Activated naive CD8-positive, alpha-beta T cell treated with anti-CD3 and anti-CD28 coated beads for 36 hours (primary cell): Measurements from ENCODE around the gene MAP3K12. TPM values are rescaled to one million over a fixed set of nuclear protein-coding genes. Genes with fewer than 3 reads are reported as not detected.

Experiments used
- DNase-seq: peaks from one replicate; pipeline ENCODE4 v3.0.0; 2021
- H3K27ac Mint-ChIP-seq: one replicate; pipeline ENCODE4 v1.8.0; 2022; ENCODE audit warnings: mild to moderate bottlenecking, moderate library complexity, mixed read lengths
- H3K27me3 Mint-ChIP-seq: one replicate; pipeline ENCODE4 v1.8.0; 2022; ENCODE audit warnings: mild to moderate bottlenecking, mixed read lengths
- H3K36me3 Mint-ChIP-seq: one replicate; pipeline ENCODE4 v1.8.0; 2021; ENCODE audit warnings: mild to moderate bottlenecking, mixed read lengths
- H3K4me1 Mint-ChIP-seq: one replicate; pipeline ENCODE4 v1.8.0; 2021; ENCODE audit warnings: mixed read lengths
- H3K4me3 Mint-ChIP-seq: one replicate; pipeline ENCODE4 v1.8.0; 2022; ENCODE audit warnings: mild to moderate bottlenecking, moderate library complexity, mixed read lengths
- H3K9me3 Mint-ChIP-seq: one replicate; pipeline ENCODE4 v1.8.0; 2022; ENCODE audit warnings: mixed read lengths
- total RNA-seq, 2 experiments: library from RNA; stranded (reverse); gene quantifications; one replicate each; pipeline ENCODE4 v1.2.3, GENCODE V29; 2021

The MAP3K12 gene
- total RNA-seq, 2 experiments from 2014 or later = 8.4 to 8.7 TPM

GRCh38 chr12:53516758-53517455 is 17.6 kb upstream of the MAP3K12 start:
- no peaks in the 10 kb centered on the region for H3K27me3 Mint-ChIP-seq
- H3K4me3 Mint-ChIP-seq = no peak overlapping the region

DNA sequence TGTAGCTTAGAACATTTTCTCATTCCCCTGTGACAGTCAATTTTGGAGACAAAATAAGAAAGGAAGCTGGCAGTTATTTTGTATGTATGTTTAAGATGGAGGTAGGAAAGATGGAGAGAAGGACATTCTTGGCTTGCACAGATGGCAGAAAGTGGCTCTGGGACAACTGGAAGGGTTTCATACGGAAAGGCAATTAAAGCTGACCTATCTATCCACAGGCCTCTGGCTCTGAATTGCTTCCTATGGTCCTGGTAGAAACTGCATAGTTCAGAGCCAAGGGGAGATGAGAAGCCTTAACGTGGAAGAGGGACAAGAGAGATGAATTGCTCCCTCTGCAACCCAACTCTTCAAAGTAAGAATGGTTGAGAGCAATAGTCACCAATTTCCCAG is 16.0 kb upstream of the MAP3K12 start:
- Mint-ChIP-seq H3K27ac (no peak overlapping the region), H3K4me1 (no peaks in the 10 kb centered on the region), H3K4me3 (no peak overlapping the region), H3K27me3 (no peaks in the 10 kb centered on the region), H3K36me3 (peaks cover 2% of the 10 kb centered on the region), H3K9me3 (no peaks in the 10 kb centered on the region)
- DNase-seq = no peak

More at GRCh38 chr12:53516758-53517455, 17.6 kb upstream of the MAP3K12 start:
- Mint-ChIP-seq H3K4me1 (no peaks in the 10 kb centered on the region), H3K27ac (no peak overlapping the region), H3K9me3 (no peaks in the 10 kb centered on the region), H3K36me3 (peaks cover 4% of the 10 kb centered on the region)
- no peak for DNase-seq

- no peak for DNase-seq
- H3K27me3 Mint-ChIP-seq = no peaks in the 10 kb centered on the region
- no peak overlapping the region for H3K27ac Mint-ChIP-seq
- no peaks in the 10 kb centered on the region for H3K9me3 Mint-ChIP-seq
- H3K4me1 Mint-ChIP-seq = no peaks in the 10 kb centered on the region
- H3K4me3 Mint-ChIP-seq = no peak overlapping the region
- peaks cover 2% of the 10 kb centered on the region for H3K36me3 Mint-ChIP-seq
Measured at GRCh38 chr12:53514628-53515290, 15.5 kb upstream of the MAP3K12 start.

DNA sequence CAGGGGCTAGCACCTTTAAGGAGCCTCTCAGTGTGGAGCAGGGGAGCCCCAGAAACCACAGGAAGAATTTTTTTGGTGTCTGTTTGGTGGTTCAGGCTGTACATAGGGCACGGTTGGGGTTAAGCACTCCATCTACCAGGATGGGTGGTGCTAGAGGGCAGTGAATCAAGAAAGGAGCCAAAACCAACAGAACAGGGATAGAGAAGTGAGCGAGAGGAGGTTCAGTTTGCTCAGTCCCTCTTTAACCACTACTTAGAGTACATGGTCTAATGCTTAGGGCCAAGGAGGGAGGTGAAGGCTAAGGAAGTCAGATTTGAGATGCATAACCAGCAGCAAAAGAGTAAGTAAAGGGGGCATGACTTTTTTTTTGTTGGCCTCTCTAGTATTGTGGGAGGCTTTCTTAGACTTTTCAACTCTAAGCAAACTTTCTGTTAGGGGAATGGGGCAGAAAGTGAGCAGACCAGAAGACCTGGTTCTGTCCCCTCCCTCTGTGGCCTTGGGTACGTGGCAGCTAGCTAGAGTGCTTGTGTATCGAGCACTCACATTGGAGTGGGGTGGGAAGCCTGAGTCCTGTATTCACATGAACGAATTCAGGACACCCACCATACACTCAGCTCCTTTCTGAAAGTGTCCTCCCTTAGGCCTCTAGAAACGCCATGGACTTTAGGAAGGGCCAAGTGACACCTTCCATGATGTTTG is 14.6 kb upstream of the MAP3K12 start:
- peaks cover 2% of the 10 kb centered on the region for H3K36me3 Mint-ChIP-seq
- no peak for DNase-seq
- H3K27me3 Mint-ChIP-seq = no peaks in the 10 kb centered on the region
- peaks cover 3% of the 10 kb centered on the region for H3K4me1 Mint-ChIP-seq
- H3K27ac Mint-ChIP-seq = no peak overlapping the region
- H3K4me3 Mint-ChIP-seq = no peak overlapping the region
- no peaks in the 10 kb centered on the region for H3K9me3 Mint-ChIP-seq

DNA sequence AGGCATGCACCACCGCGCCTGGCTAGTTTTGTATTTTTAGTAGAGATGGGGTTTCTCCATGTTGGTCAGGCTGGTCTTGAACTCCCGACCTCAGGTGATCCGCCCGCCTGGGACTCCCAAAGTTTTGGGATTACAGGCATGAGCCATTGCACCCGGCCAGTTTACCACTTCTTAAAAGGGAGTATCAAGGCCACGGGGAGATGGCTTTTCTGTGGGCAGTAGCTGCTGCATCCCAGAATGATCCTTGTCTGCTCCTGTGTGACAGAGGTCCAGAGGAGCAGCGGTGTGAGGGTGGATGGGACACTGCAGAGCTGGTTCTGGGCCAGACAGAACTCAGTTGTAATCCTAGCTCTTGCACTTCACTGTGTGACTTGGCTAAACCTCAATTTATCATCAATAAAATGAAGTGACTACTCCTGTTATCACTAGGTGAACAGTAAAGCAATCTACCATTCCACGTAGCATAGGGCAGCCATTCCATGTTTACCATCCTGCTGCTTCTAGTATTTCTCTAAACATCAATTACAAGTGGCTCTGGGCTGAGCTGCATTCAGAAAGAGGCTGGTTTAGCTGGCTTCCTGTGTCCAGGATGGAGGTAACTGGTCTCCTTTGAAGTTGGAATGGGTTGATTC is 11.0 kb upstream of the MAP3K12 start:
- Mint-ChIP-seq H3K4me1 (peaks cover 9% of the 10 kb centered on the region), H3K27me3 (no peaks in the 10 kb centered on the region), H3K4me3 (no peak overlapping the region), H3K27ac (no peak overlapping the region), H3K9me3 (no peaks in the 10 kb centered on the region), H3K36me3 (peaks cover 8% of the 10 kb centered on the region)
- no peak for DNase-seq

DNA sequence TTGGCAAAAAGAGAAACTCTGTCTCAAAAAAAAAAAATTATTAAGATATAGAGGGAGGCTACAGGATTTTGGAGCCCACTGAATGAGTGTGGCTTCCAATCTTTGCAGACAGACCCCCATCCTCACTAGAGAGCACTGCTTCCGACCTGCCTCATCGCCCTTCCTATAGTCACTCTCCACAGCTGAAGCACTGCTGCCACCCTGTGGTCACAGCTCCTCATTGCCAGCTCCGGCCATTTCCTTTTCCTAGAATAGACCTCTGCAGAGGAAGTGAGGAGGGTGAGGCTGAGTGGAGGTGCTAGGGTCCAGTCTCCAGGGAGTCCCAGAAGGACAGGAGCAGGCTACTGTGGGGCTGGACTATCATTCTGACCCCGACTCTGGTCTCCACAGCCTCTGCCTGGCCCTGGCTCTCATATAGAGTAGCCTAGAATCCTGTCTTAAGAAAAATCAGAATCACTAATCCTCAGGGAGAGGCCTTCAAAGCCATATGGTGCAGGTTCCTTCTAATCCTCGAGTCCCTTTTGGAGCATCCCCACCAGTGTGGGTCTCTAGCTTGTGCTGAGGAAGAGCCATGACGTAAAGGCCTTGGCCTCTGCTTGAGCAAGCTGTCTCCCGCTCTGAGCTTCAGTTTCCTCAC is 9.4 kb upstream of the MAP3K12 start:
- no peak overlapping the region for H3K4me3 Mint-ChIP-seq
- peaks cover 6% of the 10 kb centered on the region for H3K36me3 Mint-ChIP-seq
- H3K9me3 Mint-ChIP-seq = no peaks in the 10 kb centered on the region
- peaks cover 9% of the 10 kb centered on the region for H3K4me1 Mint-ChIP-seq
- peak overlapping the region; percentile 69 for H3K27ac Mint-ChIP-seq
- peak; percentile 81 for DNase-seq
- no peaks in the 10 kb centered on the region for H3K27me3 Mint-ChIP-seq

DNA sequence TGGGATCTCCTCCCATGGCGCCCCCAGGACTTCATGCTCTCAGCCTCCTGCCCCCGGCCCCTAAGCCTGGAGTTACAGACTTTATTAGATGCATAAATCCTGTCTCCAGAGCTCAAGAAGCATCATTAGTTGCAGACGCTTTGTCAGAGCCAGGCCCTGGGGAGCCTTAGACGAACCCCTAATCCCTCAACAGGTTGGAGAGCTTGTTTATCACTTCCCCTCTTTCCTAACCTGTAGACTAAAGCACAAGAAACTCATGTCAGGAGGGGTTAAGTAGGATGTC is 8.3 kb upstream of the MAP3K12 start:
- no peak overlapping the region for H3K4me3 Mint-ChIP-seq
- H3K4me1 Mint-ChIP-seq = peaks cover 12% of the 10 kb centered on the region
- no peak for DNase-seq
- no peaks in the 10 kb centered on the region for H3K27me3 Mint-ChIP-seq
- peaks cover 6% of the 10 kb centered on the region for H3K36me3 Mint-ChIP-seq
- H3K27ac Mint-ChIP-seq = no peak overlapping the region
- no peaks in the 10 kb centered on the region for H3K9me3 Mint-ChIP-seq

DNA sequence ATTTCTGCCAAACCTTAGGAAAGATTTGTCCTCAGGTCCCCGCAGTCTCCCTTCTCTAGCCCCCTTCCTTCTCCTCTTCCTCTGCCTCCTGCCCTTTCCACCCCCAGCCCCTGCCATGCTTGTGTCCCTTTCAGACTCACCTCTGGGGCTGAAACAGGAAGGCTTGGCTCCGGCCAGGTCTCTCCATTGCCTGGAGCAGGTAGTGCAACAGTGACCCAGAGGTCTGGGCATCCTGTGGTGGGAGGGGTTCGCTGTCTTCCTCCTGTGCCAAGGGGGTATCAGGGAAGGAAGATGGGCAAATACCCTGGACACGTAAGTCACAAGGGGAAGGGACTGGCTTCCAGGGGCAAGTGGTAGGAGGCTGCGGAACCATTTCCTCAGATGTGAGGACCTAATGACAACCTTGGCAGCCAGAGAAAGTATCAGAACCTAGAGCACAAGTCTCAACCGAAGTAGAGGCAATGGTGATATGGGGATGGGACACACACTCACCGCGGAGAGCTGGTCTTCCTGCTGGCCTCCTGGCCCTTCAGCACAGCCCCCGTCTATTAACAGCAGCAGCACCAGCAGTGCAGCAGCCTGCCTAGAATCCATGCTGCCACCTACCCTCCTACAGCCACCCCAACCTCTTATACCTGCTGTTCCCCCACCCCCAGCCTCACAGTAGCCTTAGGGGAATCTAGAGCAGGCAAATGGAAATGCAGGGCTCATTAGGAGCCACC is 7.8 kb upstream of the MAP3K12 start, which contains the start of gene NPFF:
NPFF (minus strand) TSS at position 604 of the 722 bp plus-strand sequence; CDS start at position 594, 10 bp downstream.
- H3K36me3 Mint-ChIP-seq = peaks cover 6% of the 10 kb centered on the region
- no peak for DNase-seq
- no peaks in the 10 kb centered on the region for H3K27me3 Mint-ChIP-seq
- peaks cover 14% of the 10 kb centered on the region for H3K4me1 Mint-ChIP-seq
- H3K4me3 Mint-ChIP-seq = no peak within 1 kb of the TSS
- H3K27ac Mint-ChIP-seq = no peak within 1 kb of the TSS
- no peaks in the 10 kb centered on the region for H3K9me3 Mint-ChIP-seq

GRCh38 chr12:53506450-53506785 is 7.2 kb upstream of the MAP3K12 start:
- no peaks in the 10 kb centered on the region for H3K27me3 Mint-ChIP-seq
- H3K36me3 Mint-ChIP-seq = peaks cover 6% of the 10 kb centered on the region
- no peaks in the 10 kb centered on the region for H3K9me3 Mint-ChIP-seq
- peaks cover 16% of the 10 kb centered on the region for H3K4me1 Mint-ChIP-seq
- DNase-seq = no peak
- no peak overlapping the region for H3K4me3 Mint-ChIP-seq
- no peak overlapping the region for H3K27ac Mint-ChIP-seq

DNA sequence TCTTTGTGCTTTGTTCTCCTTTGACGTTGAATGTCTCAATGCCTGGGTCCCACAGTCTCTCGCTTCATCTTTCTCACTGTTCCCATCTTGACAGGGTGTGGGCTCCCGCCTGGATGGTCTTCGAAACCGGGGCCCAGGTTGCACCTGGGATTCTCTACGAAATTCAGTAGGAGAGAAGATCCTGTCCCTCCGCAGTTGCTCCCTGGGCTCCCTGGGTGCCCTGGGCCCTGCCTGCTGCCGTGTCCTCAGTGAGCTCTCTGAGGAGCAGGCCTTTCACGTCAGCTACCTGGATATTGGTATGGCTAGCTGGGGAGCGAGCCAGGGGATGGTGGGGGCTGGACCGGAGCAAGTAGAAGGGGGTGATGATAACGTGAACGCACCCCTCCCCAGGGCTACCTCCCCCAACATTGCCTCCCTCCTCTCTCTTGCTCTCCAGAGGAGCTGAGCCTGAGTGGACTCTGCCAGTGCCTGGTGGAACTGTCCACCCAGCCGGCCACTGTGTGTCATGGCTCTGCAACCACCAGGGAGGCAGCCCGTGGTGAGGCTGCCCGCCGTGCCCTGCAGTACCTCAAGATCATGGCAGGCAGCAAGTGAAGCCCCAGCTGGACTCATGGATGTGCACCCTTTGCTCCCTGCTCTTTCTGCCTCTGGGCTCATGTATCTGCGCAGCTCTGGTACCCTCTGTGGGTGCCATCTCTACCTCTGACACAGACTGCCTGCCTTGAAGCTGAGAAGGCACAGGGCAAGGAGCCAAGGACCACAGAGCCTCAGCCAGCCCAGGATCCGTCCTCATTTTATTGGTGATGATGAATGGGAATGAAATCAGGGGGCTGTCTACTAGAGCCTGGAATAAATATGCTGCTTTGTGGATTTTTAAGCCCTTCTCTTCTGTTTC is 6.5 kb upstream of the MAP3K12 start:
- DNase-seq = no peak
- Mint-ChIP-seq H3K27ac (no peak overlapping the region), H3K36me3 (peaks cover 6% of the 10 kb centered on the region), H3K27me3 (no peaks in the 10 kb centered on the region), H3K9me3 (no peaks in the 10 kb centered on the region), H3K4me1 (peaks cover 16% of the 10 kb centered on the region), H3K4me3 (no peak overlapping the region)

DNA sequence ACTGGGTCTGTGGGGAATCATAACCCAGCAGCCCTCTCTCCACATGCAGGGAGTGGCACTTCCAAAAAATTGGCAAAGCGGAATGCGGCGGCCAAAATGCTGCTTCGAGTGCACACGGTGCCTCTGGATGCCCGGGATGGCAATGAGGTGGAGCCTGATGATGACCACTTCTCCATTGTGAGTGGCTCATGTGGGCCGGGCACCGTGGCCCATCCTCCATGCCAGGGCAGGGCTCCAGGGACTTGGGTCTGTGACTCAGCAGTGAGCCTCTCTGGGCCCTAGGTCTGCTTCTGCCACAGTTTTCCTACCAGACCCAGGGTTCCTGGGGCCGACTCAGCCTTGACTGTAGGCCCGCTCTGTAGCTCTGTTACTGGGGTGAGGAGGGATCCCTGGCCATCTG is 5.8 kb upstream of the MAP3K12 start:
- Mint-ChIP-seq H3K27me3 (no peaks in the 10 kb centered on the region), H3K4me1 (peaks cover 20% of the 10 kb centered on the region), H3K9me3 (no peaks in the 10 kb centered on the region), H3K27ac (no peak overlapping the region), H3K36me3 (peaks cover 6% of the 10 kb centered on the region), H3K4me3 (no peak overlapping the region)
- no peak for DNase-seq

DNA sequence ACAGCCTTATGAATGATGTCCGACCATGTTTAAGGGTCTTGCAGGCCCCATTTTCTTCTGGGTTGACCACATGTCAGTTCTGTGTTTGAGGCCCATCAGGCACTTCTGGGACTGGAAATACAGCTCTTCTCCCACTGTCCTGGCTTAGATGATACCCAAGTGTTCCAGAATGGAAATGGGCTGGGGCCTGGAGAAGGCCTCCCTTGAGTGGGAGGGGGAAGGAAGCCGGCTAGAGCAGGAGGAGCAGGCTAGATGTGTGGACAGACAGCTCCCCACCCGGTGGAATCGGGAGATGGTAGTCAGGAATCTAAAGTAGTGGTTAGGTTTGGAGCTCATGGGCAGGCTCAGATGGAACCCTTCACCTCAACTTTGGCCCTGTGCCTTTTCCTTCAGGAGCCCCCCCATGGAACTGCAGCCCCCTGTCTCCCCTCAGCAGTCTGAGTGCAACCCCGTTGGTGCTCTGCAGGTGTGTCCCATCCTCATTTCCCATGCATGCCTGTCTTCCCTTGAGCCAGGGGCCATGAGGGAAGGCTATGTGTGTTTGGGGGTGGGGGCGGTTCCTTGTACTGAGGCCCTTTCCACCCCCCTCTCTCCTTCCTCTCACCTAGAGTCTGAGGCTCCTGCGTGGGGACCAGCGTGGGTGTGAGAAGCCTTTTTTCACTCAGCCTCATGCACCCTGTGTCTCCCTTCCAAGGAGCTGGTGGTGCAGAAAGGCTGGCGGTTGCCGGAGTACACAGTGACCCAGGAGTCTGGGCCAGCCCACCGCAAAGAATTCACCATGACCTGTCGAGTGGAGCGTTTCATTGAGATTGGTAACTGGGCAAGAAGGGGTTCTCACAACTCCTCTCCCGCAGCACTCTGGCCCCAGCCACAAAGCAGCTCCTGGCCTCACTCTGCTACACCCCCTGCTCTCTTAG is 5.0 kb upstream of the MAP3K12 start:
- H3K27me3 Mint-ChIP-seq = no peaks in the 10 kb centered on the region
- peak overlapping the region; percentile 10 for H3K4me3 Mint-ChIP-seq
- H3K9me3 Mint-ChIP-seq = no peaks in the 10 kb centered on the region
- H3K36me3 Mint-ChIP-seq = peaks cover 6% of the 10 kb centered on the region
- no peak overlapping the region for H3K27ac Mint-ChIP-seq
- DNase-seq = no peak
- H3K4me1 Mint-ChIP-seq = peaks cover 25% of the 10 kb centered on the region
